DOHH2 (cell line): ENCODE results near the gene KLHL21.

ENCODE experiments used
- EZH2phosphoT487 ChIP-seq: fragments of 200-600 bp; sonication (generic); IDR thresholded peaks from 2 replicates; pipeline ENCODE4 v1.6.1; 2017; ENCODE audit warnings: borderline replicate concordance, mild to moderate bottlenecking, antibody characterized with exemption, low read length, moderate library complexity, mixed read lengths
- TF ChIP-seq, protein P1 (sequence below): fragments of 200-600 bp; sonication (generic); IDR thresholded peaks from one replicate; pipeline ENCODE4 v1.5.1; 2014; ENCODE audit warnings: antibody characterized with exemption, mild to moderate bottlenecking, low read depth, low read length; ENCODE audit not compliant: poor library complexity, severe bottlenecking

DNA sequence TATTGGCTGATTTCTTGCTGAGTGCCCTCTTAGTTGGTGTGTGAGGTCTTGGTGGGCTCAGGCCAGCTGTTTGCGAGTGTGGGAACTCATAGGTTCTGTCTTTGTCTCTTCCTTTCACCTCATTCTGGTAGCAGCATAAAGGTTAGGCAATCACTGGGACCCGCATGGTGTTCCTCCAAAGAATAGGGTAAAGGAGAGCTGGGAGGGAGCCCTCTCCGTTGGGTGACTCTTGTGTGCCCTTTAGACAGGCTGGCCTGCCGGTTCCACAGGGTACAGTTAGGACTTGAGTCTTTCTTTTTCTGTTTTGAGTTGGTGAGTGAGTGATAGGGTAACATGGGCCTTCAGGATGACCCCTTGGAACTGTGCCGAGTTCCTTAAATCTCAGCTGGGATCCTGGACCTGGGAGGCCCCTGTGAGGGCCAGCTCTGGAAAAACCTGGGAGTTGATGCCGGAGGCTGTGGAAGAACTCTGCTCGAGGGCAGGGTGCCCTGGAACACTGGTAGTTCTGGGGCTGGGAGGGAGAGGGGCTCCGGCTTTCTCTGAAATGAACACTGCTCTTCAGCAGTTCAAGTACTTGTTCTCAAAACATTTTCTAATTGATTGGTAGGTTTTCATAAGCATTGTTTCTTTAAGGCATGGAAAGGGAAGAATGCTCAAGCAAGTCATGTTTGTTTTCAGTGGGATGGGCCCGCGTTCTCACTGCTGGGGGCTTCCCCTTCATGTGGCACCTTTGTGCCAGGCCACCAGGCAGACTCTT is 19.9 kb upstream of the KLHL21 start:
- TF ChIP-seq, protein P1, sequence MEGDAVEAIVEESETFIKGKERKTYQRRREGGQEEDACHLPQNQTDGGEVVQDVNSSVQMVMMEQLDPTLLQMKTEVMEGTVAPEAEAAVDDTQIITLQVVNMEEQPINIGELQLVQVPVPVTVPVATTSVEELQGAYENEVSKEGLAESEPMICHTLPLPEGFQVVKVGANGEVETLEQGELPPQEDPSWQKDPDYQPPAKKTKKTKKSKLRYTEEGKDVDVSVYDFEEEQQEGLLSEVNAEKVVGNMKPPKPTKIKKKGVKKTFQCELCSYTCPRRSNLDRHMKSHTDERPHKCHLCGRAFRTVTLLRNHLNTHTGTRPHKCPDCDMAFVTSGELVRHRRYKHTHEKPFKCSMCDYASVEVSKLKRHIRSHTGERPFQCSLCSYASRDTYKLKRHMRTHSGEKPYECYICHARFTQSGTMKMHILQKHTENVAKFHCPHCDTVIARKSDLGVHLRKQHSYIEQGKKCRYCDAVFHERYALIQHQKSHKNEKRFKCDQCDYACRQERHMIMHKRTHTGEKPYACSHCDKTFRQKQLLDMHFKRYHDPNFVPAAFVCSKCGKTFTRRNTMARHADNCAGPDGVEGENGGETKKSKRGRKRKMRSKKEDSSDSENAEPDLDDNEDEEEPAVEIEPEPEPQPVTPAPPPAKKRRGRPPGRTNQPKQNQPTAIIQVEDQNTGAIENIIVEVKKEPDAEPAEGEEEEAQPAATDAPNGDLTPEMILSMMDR, result no peak
- no peak for TF ChIP-seq EZH2phosphoT487
